ENCODE results near the gene TRIM29. TPM values are rescaled to one million over a fixed set of nuclear protein-coding genes. Genes with fewer than 3 reads are reported as not detected.

Gene TRIM29
- total RNA-seq, 1 donor from 2014 or later, result not detected

DNA sequence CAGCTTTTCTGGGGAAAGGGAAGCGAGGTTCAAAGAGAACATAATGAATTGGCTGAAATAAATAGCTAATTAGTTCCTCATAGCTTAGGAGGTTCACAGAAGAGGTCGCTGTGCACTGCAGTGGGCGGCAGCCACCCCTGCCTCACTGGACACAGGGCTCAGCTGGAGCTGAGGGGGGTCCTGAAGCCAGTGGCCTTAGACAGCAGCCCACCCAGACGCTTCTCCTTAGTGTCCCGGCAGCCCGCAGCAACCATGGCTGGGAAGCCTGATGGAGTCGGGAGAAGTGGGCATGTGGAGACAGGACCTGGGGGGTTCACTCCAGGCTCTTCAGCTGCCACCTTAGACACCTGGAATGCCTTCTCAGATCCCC, 75.4 kb downstream of the TRIM29 start:
- DNase-seq (ENCODE audit: low spot score), result no peak
- Mint-ChIP-seq H3K36me3 (ENCODE audit: low read depth) (no peaks in the 10 kb centered on the region), H3K4me1 (ENCODE audit: low read depth) (no peaks in the 10 kb centered on the region), H3K4me3 (ENCODE audit: low read depth) (no peak overlapping the region), H3K27ac (no peak overlapping the region), H3K27me3 (ENCODE audit: low read depth) (peaks cover 2% of the 10 kb centered on the region), H3K9me3 (no peaks in the 10 kb centered on the region)
- intact Hi-C loops (cut with micrococcal nuclease), result no loop called here

- Mint-ChIP-seq H3K27ac (no peak overlapping the region), H3K4me1 (ENCODE audit: low read depth) (no peaks in the 10 kb centered on the region), H3K9me3 (no peaks in the 10 kb centered on the region), H3K4me3 (ENCODE audit: low read depth) (no peak overlapping the region), H3K27me3 (ENCODE audit: low read depth) (peaks cover 2% of the 10 kb centered on the region), H3K36me3 (ENCODE audit: low read depth) (no peaks in the 10 kb centered on the region)
- DNase-seq (ENCODE audit: low spot score), result no peak
- intact Hi-C loops (cut with micrococcal nuclease), result no loop called here
Measured at GRCh38 chr11:120061761-120062560, 76.0 kb downstream of the TRIM29 start.

Other genes starting within 250 kb of the TRIM29 start
- gene OAF, start 72.9 kb upstream of the TRIM29 start, total RNA-seq, result 2.8 and 2.9 TPM in 2 replicates
- not detected in 2 replicates for gene POU2F3, start 102.0 kb upstream of the TRIM29 start, total RNA-seq
- 0.41 and 0.46 TPM in 2 replicates for gene TLCD5, start 187.2 kb upstream of the TRIM29 start, total RNA-seq
- 17.4 and 17.7 TPM in 2 replicates for gene ARHGEF12, start 198.3 kb upstream of the TRIM29 start, total RNA-seq